ENCODE data around the gene RPL12.

GRCh38 chr9:127455324-127455992 is 4.3 kb upstream of the RPL12 start:
- TF ChIP-seq CTCF (conservative IDR thresholded peaks at IDR 0.05; ENCODE audit: low read depth, low read length) (peak; percentile 33), EZH2 (IDR thresholded peaks at IDR 0.05; ENCODE audit: borderline replicate concordance, low read depth, low read length, poor library complexity, severe bottlenecking) (no peak)

All from A673 (cell line).